Measurements from ENCODE around the gene NFKB2.

DNA sequence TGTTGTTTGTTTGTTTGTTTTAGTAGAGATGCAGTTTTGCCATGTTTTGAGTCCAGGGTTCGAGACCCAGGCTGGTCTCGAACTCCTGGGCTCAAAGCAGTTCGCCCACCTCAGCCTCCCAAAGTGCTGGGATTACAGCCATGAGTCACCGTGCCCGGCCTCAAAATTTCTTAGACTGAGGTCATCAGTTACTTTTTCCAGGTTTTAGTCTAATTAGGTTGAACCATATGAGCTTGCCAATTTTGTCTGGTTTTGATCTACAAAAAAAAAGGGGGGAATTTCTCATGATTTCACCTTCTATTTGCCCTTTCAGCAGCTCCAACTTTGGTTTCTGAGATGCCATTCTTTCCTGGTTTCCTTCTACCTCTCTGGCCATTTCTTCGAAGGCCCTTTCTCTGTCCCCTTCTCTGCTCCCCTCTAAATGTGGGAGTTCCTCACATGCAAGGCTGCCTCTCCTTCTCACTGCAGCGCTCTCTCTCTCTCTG is 31.3 kb downstream of the NFKB2 start:
- no peak for TF ChIP-seq CTCF (IDR thresholded peaks at IDR 0.05)
- TF ChIP-seq POLR2A (IDR thresholded peaks at IDR 0.05): no peak
- TF ChIP-seq POLR2AphosphoS5 (IDR thresholded peaks at IDR 0.05): no peak
